ENCODE measurements around the gene EGF.

- TF ChIP-seq EZH2 (IDR thresholded peaks at IDR 0.05) (no peak), POLR2AphosphoS5 (IDR thresholded peaks at IDR 0.05; ENCODE audit: borderline replicate concordance, low read depth, low read length) (no peak), FOXP2 (optimal IDR thresholded peaks at IDR 0.05; ENCODE audit: control extremely low read depth, extremely low read length, insufficient read depth) (no peak)
These were observed 133.9 kb downstream of the EGF start for GRCh38 chr4:110046588-110047049.

Data from SK-N-MC (cell line).